Smooth muscle cell of the brain vasculature (primary cell): ENCODE results near the gene CNOT8.
A peak's percentile ranks its signal among the peaks of the same experiment; 100 is the strongest.
"Not testable (repeated sequence)": the region's sequence is repeated elsewhere in the genome, so short reads cannot be mapped to it uniquely, and the experiment has no call there.

ENCODE experiments used
- DNase-seq: peaks from one replicate; pipeline ENCODE4 v3.0.0-alpha.2; 2012; ENCODE audit warnings: low read depth, low spot score

The CNOT8 gene

GRCh38 chr5:154835701-154836052 lies 22.8 kb upstream of the CNOT8 start:
- DNase-seq: not testable (repeated sequence)

- no peak for DNase-seq
Measured at GRCh38 chr5:154836225-154836624, 22.2 kb upstream of the CNOT8 start.

- no peak for DNase-seq
Measured at GRCh38 chr5:154837009-154837901, 21.2 kb upstream of the CNOT8 start.

GRCh38 chr5:154840435-154841272 lies 17.8 kb upstream of the CNOT8 start:
- no peak for DNase-seq

GRCh38 chr5:154841273-154841661 lies 17.2 kb upstream of the CNOT8 start:
- no peak for DNase-seq

GRCh38 chr5:154842689-154843530 lies 15.5 kb upstream of the CNOT8 start:
- no peak for DNase-seq

GRCh38 chr5:154844809-154845208 lies 13.6 kb upstream of the CNOT8 start:
- DNase-seq: no peak

- DNase-seq: no peak
Measured at GRCh38 chr5:154849264-154849785, 9.1 kb upstream of the CNOT8 start.

- DNase-seq: no peak
Measured at GRCh38 chr5:154849791-154850201, 8.6 kb upstream of the CNOT8 start.

- peak; percentile 75 for DNase-seq
Measured at GRCh38 chr5:154850255-154851062, 8.0 kb upstream of the CNOT8 start, which contains the start of gene FAXDC2. FAXDC2 (minus strand) TSS chr5:154850603; CDS start chr5:154838178, 12,425 bp downstream.

- DNase-seq: no peak
Measured at GRCh38 chr5:154851351-154851750, 7.1 kb upstream of the CNOT8 start.

- peak; percentile 94 for DNase-seq
Measured at GRCh38 chr5:154857530-154858296, 714 bp upstream of the CNOT8 start.

GRCh38 chr5:154858972-154859871 lies 795 bp downstream of the CNOT8 start:
- no peak for DNase-seq

GRCh38 chr5:154860123-154860522 lies 1.7 kb downstream of the CNOT8 start:
- no peak for DNase-seq

- DNase-seq: no peak
Measured at GRCh38 chr5:154860765-154861164, 2.3 kb downstream of the CNOT8 start.

- DNase-seq: no peak
Measured at GRCh38 chr5:154861946-154862345, 3.5 kb downstream of the CNOT8 start.

- DNase-seq: no peak
Measured at GRCh38 chr5:154862766-154863165, 4.3 kb downstream of the CNOT8 start.

GRCh38 chr5:154863291-154864080 lies 5.1 kb downstream of the CNOT8 start:
- DNase-seq: no peak
